ENCODE results near the gene GIPC1. TPM values are rescaled to one million over a fixed set of nuclear protein-coding genes. Genes with fewer than 3 reads are reported as not detected.

GIPC1 gene
- total RNA-seq, 1 experiment from 2014 or later = 160 TPM

GRCh38 chr19:14442891-14443631 lies 52.9 kb downstream of the GIPC1 start:
- TF ChIP-seq POLR2AphosphoS5 (IDR thresholded peaks at IDR 0.05; ENCODE audit: low read depth, low read length) (no peak), CTCF (IDR thresholded peaks at IDR 0.05) (no peak), TCF7L2 (IDR thresholded peaks at IDR 0.05; ENCODE audit: low read depth, low read length) (no peak), SIN3A (IDR thresholded peaks at IDR 0.05; ENCODE audit: borderline replicate concordance, insufficient read depth, low read depth, low read length) (no peak), REST (IDR thresholded peaks at IDR 0.05; ENCODE audit: insufficient read depth in 1 of 2, low read depth in 2 of 2, low read length in 1 of 2) (no peak)
- H3K27ac ChIP-seq (ENCODE audit: low read length) = no peak overlapping the region
- peaks cover 3% of the 10 kb centered on the region; the same call in 1 of the 2 replicates for H3K36me3 ChIP-seq (ENCODE audit: control insufficient read depth, insufficient read depth, low read length)
- ATAC-seq (no peak), DNase-seq (ENCODE audit: low read depth, low spot score) (no peak)
- intact Hi-C loops (cut with micrococcal nuclease; ENCODE audit: unreplicated experiment) = no loop called here
- BruUV-seq (replicated peaks) = no TSS peak
- in situ Hi-C loops (cut with HindIII; ENCODE audit: low pct_unique_long_range_greater_than_20kb, low sequenced_read_pairs) = no loop called here
- H3K27me3 ChIP-seq (ENCODE audit: control insufficient read depth, insufficient read depth, low read length) = no peaks in the 10 kb centered on the region
- CTCF ChIA-PET = no interaction called here
- POLR2A ChIA-PET = no interaction called here
- no peaks in the 10 kb centered on the region for H3K9me3 ChIP-seq (ENCODE audit: control insufficient read depth, insufficient read depth, low read depth, low read length)
- no peak overlapping the region for H3K4me3 ChIP-seq (ENCODE audit: low read depth in 2 of 2, low read length in 2 of 2)
- H3K4me1 ChIP-seq (ENCODE audit: control insufficient read depth, insufficient read depth, low read length) = no peaks in the 10 kb centered on the region

- BruUV-seq (replicated peaks) = no TSS peak
- Histone ChIP-seq H3K27me3 (ENCODE audit: control insufficient read depth, insufficient read depth, low read length) (no peaks in the 10 kb centered on the region), H3K27ac (ENCODE audit: low read length) (no peak overlapping the region), H3K9me3 (ENCODE audit: control insufficient read depth, insufficient read depth, low read depth, low read length) (no peaks in the 10 kb centered on the region), H3K36me3 (ENCODE audit: control insufficient read depth, insufficient read depth, low read length) (peaks cover under 1% of the 10 kb centered on the region; the same call in 1 of the 2 replicates), H3K4me1 (ENCODE audit: control insufficient read depth, insufficient read depth, low read length) (no peaks in the 10 kb centered on the region), H3K4me3 (ENCODE audit: low read depth in 2 of 2, low read length in 2 of 2) (no peak overlapping the region)
- ATAC-seq = peak; percentile 47; the same call in 1 of the 2 replicates
- in situ Hi-C loops (cut with HindIII; ENCODE audit: low pct_unique_long_range_greater_than_20kb, low sequenced_read_pairs) = no loop called here
- intact Hi-C loops (cut with micrococcal nuclease; ENCODE audit: unreplicated experiment) = no loop called here
- no peak for DNase-seq (ENCODE audit: low read depth, low spot score)
- CTCF ChIA-PET = no interaction called here
- no peak for TF ChIP-seq REST (IDR thresholded peaks at IDR 0.05; ENCODE audit: insufficient read depth in 1 of 2, low read depth in 2 of 2, low read length in 1 of 2)
- POLR2A ChIA-PET = no interaction called here
Measured at GRCh38 chr19:14441041-14441938, 54.6 kb downstream of the GIPC1 start.

Measured in Panc1 (cell line).